HepG2 (cell line): Measurements from ENCODE around the gene NKX1-2.

Experiments used
- GTF2F1 ChIP-seq: fragments of 150-350 bp; IDR thresholded peaks from 2 replicates; pipeline ENCODE4 v1.6.1; 2014; ENCODE audit warnings: low read length
- JARID2 ChIP-seq: sonication (generic); formaldehyde crosslinking; IDR thresholded peaks from 2 replicates; pipeline ENCODE4 v1.8.1; 2023; ENCODE audit warnings: missing genetic modification reagents, inconsistent platforms; ENCODE audit not compliant: insufficient replicate concordance
- POLR2A ChIP-seq, 2 experiments: IDR thresholded peaks; 2 replicates each; pipeline ENCODE4 v1.6.1; 2011; ENCODE audit warnings: low read depth in 2 of 2, low read length in 2 of 2, mild to moderate bottlenecking in 1 of 2, moderate library complexity in 1 of 2; ENCODE audit not compliant: insufficient read depth in 1 of 2
- ZFX ChIP-seq: sonication (generic); formaldehyde crosslinking; IDR thresholded peaks from 2 replicates; pipeline ENCODE4 v1.4.0; 2020; ENCODE audit warnings: mild to moderate bottlenecking, low read depth, missing genetic modification reagents, moderate library complexity
- ZNF501 ChIP-seq: sonication (generic); formaldehyde crosslinking; IDR thresholded peaks from 2 replicates; pipeline ENCODE4 v1.5.1; 2020; ENCODE audit warnings: mild to moderate bottlenecking, moderate library complexity, missing genetic modification reagents
- ZZZ3 ChIP-seq: sonication (generic); formaldehyde crosslinking; IDR thresholded peaks from 2 replicates; pipeline ENCODE4 v1.4.0; 2020; ENCODE audit warnings: missing genetic modification reagents, mild to moderate bottlenecking, borderline replicate concordance

- TF ChIP-seq POLR2A (IDR thresholded peaks at IDR 0.05; ENCODE audit: insufficient read depth in 1 of 2, low read depth in 2 of 2, low read length in 2 of 2), result no peak
- no peak for TF ChIP-seq ZNF501 (CRISPR knock-in tag)
- TF ChIP-seq ZZZ3 (CRISPR knock-in tag), result no peak
- no peak for TF ChIP-seq JARID2
- TF ChIP-seq GTF2F1, result no peak
- TF ChIP-seq ZFX (CRISPR knock-in tag), result no peak
Measured at GRCh38 chr10:124496150-124496549, 46.3 kb upstream of the NKX1-2 start.
